Neuron (in vitro differentiated cells): ENCODE measurements around the gene OSBPL1A.
"Not testable (repeated sequence)": the region's sequence is repeated elsewhere in the genome, so short reads cannot be mapped to it uniquely, and the experiment has no call there.

Experiments used
- H2AFZ ChIP-seq: one replicate; pipeline ENCODE4 v1.6.1; 2013; ENCODE audit warnings: low read depth, mild to moderate bottlenecking, inconsistent platforms, low read length, moderate library complexity
- H3K27me3 ChIP-seq: one replicate; pipeline ENCODE4 v1.6.1; 2013; ENCODE audit warnings: low read length; ENCODE audit not compliant: insufficient read depth
- H3K36me3 ChIP-seq: one replicate; pipeline ENCODE4 v1.6.1; 2013; ENCODE audit warnings: low read length; ENCODE audit not compliant: insufficient read depth
- H3K4me1 ChIP-seq: one replicate; pipeline ENCODE4 v1.6.1; 2013; ENCODE audit warnings: low read length; ENCODE audit not compliant: insufficient read depth
- H3K4me3 ChIP-seq: 2 replicates; pipeline ENCODE4 v1.5.1; 2013; ENCODE audit warnings: mild to moderate bottlenecking, low read length, moderate library complexity
- H3K9me3 ChIP-seq: one replicate; pipeline ENCODE4 v1.6.1; 2013; ENCODE audit warnings: low read length

OSBPL1A gene

DNA sequence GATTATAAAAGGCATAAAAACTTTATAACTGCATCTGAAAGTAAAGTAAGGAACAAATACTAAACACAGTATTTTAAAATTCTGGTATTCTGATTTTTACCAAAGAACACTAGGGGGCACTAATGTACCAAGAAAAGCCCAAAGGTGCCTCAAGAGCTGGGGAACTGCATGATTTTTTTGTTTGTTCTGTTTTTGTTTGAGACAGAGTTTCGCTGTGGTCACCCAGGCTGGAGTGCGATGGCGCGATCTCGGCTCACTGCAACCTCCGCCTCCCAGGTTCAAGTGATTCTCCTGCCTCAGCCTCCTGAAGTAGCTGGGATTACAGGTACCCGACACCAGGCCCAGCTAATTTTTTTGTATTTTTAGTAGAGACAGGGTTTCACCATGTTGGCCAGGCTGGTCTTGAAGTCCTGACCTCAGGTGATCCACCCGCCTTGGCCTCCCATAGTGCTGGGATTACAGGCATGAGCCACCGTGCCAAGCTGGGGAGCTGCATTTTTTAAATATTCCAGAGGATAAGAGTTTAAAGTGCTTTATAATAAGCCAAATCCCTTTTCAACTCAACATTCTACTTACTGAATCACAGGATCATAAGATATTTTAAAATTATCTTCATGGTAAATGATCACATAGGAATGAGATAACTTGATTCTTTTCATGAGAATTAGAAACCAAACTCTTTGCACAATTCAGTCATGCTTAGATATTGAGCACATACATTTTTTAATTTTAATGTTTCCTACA is 37.7 kb downstream of the OSBPL1A start:
- not testable (repeated sequence) for H3K9me3 ChIP-seq, H3K4me3 ChIP-seq, H3K4me1 ChIP-seq, H2AFZ ChIP-seq, H3K27me3 ChIP-seq
- H3K36me3 ChIP-seq, result peaks cover 11% of the 10 kb centered on the region

- Histone ChIP-seq H3K9me3 (no peaks in the 10 kb centered on the region), H2AFZ (no peak overlapping the region), H3K4me3 (no peak overlapping the region), H3K4me1 (no peaks in the 10 kb centered on the region), H3K27me3 (no peaks in the 10 kb centered on the region), H3K36me3 (peaks cover 5% of the 10 kb centered on the region)
Measured at GRCh38 chr18:24354278-24354677, 43.3 kb downstream of the OSBPL1A start.

GRCh38 chr18:24346254-24346653 is 51.4 kb downstream of the OSBPL1A start:
- Histone ChIP-seq H3K4me1 (no peaks in the 10 kb centered on the region), H3K4me3 (no peak overlapping the region), H2AFZ (no peak overlapping the region), H3K9me3 (no peaks in the 10 kb centered on the region), H3K36me3 (peaks cover 4% of the 10 kb centered on the region), H3K27me3 (no peaks in the 10 kb centered on the region)

DNA sequence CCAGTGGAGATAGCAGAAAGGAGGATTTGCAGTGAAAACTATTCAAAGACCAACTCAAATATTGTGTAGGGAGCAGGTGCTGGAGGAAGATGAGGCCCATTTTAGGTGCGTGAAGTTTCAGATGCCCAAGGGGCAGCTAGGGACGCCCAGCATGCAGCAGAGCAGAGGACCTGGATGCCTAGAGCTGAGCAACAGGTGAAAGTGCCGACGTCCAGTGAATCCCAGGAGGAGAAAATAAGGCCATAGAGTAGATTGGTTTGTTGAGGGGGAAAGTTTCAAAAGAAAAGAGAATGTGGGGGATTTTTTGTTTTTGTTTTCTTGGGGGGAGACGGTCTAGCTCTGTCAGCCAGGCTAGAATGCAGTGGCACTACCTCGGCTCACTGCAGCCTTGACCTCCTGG is 53.1 kb downstream of the OSBPL1A start:
- no peak overlapping the region for H3K4me3 ChIP-seq
- H3K36me3 ChIP-seq, result peaks cover 4% of the 10 kb centered on the region
- no peaks in the 10 kb centered on the region for H3K27me3 ChIP-seq
- no peaks in the 10 kb centered on the region for H3K4me1 ChIP-seq
- H3K9me3 ChIP-seq, result no peaks in the 10 kb centered on the region
- no peak overlapping the region for H2AFZ ChIP-seq

- Histone ChIP-seq H3K4me3 (no peak overlapping the region), H3K36me3 (peaks cover 4% of the 10 kb centered on the region), H2AFZ (no peak overlapping the region), H3K27me3 (no peaks in the 10 kb centered on the region), H3K4me1 (no peaks in the 10 kb centered on the region), H3K9me3 (no peaks in the 10 kb centered on the region)
Measured at GRCh38 chr18:24342347-24342746, 55.3 kb downstream of the OSBPL1A start.

DNA sequence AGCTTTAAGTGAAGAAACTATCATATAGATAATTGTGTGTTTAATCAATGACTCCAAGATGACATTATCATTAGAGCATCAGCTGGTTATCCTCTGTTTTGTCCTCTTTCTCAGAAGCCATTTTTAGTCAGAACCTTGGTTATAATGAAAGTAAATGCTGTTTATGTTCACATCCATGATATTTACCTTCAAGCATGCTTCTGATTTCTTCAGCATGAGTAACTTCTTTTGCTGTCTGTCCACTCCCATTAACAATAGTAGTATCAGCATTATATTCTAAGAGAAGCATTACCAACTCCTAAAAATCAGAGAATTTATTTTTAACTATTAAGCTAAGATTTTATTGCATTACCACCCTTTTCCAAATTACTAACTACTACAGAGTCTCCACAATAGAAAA is 56.3 kb downstream of the OSBPL1A start:
- peaks cover 4% of the 10 kb centered on the region for H3K36me3 ChIP-seq
- H3K27me3 ChIP-seq, result no peaks in the 10 kb centered on the region
- no peaks in the 10 kb centered on the region for H3K9me3 ChIP-seq
- no peak overlapping the region for H2AFZ ChIP-seq
- H3K4me3 ChIP-seq, result no peak overlapping the region
- H3K4me1 ChIP-seq, result no peaks in the 10 kb centered on the region

GRCh38 chr18:24333084-24333483 is 64.5 kb downstream of the OSBPL1A start:
- Histone ChIP-seq H2AFZ (no peak overlapping the region), H3K27me3 (no peaks in the 10 kb centered on the region), H3K36me3 (peaks cover 28% of the 10 kb centered on the region), H3K9me3 (peaks cover 7% of the 10 kb centered on the region), H3K4me3 (no peak overlapping the region), H3K4me1 (no peaks in the 10 kb centered on the region)

DNA sequence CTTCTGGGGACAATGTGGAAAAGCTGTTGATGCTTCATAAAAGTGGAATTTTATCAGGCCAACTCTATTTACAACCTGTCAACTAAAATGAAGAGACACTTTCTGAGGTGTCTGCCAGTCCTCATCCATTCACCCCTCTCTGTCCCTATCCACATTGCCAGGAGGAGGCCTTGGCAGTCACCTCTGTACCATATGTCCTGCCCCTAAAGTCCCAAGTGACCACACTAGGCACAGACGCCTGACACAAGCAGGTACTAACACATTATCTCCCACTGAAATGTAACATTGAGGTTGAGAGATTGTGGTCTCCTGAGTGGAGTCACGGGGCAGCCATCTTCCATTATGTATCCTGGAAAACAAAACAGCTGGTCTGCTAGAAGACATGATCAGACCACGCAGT is 71.4 kb downstream of the OSBPL1A start:
- peaks cover 12% of the 10 kb centered on the region for H3K36me3 ChIP-seq
- no peak overlapping the region for H3K4me3 ChIP-seq
- H2AFZ ChIP-seq, result no peak overlapping the region
- no peaks in the 10 kb centered on the region for H3K4me1 ChIP-seq
- peaks cover 2% of the 10 kb centered on the region for H3K9me3 ChIP-seq
- H3K27me3 ChIP-seq, result no peaks in the 10 kb centered on the region

DNA sequence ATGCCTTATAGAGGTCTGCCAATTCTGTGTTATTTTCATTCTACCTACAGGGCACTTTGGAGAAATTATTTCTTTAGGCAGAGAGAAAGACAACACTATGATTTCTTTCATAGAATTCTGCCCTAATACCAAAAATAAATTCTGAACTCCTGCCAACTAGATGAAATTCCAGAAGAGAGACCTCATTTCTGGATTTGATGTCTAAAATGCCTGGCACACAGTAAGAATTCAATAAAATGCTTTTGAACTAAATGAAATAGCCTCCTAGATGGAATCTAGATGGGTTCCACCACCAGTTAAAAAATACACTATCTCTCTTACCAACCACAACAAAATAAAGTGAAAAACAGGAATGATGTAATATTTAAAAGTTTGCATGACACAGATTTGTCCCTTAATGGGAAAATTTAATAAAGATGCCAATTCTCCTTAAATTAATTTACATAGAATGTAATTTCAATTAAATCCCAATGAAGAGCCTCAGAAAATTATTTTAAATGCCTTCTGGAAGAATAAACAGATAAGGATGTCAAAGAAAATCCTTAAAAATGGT is 75.0 kb downstream of the OSBPL1A start:
- Histone ChIP-seq H3K4me3 (no peak overlapping the region), H3K36me3 (peaks cover 3% of the 10 kb centered on the region), H3K27me3 (no peaks in the 10 kb centered on the region), H3K4me1 (no peaks in the 10 kb centered on the region), H2AFZ (no peak overlapping the region), H3K9me3 (peaks cover 2% of the 10 kb centered on the region)

- peaks cover 13% of the 10 kb centered on the region for H3K36me3 ChIP-seq
- H3K4me3 ChIP-seq, result no peak overlapping the region
- H3K4me1 ChIP-seq, result no peaks in the 10 kb centered on the region
- H2AFZ ChIP-seq, result no peak overlapping the region
- no peaks in the 10 kb centered on the region for H3K9me3 ChIP-seq
- H3K27me3 ChIP-seq, result no peaks in the 10 kb centered on the region
Measured at GRCh38 chr18:24321071-24321470, 76.6 kb downstream of the OSBPL1A start.

DNA sequence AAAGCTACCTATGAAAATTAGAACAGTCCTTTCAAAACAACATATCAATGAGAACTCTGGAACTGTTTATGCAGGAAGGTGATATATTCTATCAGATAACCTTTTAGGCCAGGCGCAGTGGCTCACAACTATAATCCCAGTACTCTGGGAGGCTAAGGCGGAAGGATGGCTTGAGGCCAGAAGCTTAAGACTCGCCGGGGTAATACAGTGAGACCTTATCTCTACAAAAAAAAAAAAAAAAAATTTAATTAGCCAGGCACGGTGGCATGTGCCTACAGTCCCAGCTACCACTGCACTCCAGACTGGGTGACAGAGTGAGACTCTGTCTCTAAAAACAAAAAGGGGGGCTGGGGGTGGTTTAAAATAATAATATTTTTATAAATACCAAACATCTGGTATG is 77.9 kb downstream of the OSBPL1A start:
- Histone ChIP-seq H3K9me3 (no peaks in the 10 kb centered on the region), H2AFZ (no peak overlapping the region), H3K27me3 (no peaks in the 10 kb centered on the region), H3K4me3 (no peak overlapping the region), H3K4me1 (no peaks in the 10 kb centered on the region), H3K36me3 (peaks cover 17% of the 10 kb centered on the region)

DNA sequence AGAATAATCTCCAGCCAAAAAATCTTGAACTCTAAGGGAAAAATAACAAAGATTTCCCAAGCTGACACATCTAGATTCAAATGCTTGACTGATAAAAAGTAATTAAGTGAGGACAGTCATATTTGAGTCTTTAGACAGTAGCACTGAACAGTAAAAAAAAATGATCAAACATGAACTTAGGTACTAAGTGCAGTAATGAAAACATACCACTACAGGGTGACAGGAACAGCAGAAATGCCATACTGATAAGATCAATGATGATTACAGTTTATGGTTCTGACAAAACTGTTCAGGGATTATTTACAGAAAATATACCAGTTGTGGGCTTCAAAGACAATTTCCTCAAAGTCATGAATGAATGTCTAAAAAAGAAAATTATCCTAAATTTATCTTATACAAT is 80.3 kb downstream of the OSBPL1A start:
- H3K4me1 ChIP-seq, result no peaks in the 10 kb centered on the region
- H3K9me3 ChIP-seq, result no peaks in the 10 kb centered on the region
- no peak overlapping the region for H3K4me3 ChIP-seq
- peaks cover 29% of the 10 kb centered on the region for H3K36me3 ChIP-seq
- H3K27me3 ChIP-seq, result no peaks in the 10 kb centered on the region
- H2AFZ ChIP-seq, result no peak overlapping the region

DNA sequence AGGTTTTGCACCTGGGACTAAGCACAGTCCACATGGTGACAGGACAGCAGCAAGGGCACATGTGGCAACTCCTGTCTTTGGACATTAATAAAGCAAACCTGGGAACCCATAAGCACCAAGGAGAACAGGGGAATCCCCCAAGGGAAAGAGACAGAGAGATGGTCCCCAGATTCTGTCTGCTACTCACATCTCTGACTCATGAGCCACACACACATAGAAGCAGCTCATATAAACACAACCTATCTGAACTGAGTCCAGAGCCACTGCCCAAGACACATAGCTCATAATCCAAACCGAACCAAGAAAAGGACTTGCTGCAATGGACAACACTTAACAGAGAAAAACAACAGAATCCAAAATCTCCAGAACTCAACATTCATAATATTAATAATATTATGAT is 82.5 kb downstream of the OSBPL1A start:
- Histone ChIP-seq H2AFZ (no peak overlapping the region), H3K4me1 (no peaks in the 10 kb centered on the region), H3K9me3 (no peaks in the 10 kb centered on the region), H3K4me3 (no peak overlapping the region), H3K36me3 (peaks cover 44% of the 10 kb centered on the region), H3K27me3 (no peaks in the 10 kb centered on the region)

DNA sequence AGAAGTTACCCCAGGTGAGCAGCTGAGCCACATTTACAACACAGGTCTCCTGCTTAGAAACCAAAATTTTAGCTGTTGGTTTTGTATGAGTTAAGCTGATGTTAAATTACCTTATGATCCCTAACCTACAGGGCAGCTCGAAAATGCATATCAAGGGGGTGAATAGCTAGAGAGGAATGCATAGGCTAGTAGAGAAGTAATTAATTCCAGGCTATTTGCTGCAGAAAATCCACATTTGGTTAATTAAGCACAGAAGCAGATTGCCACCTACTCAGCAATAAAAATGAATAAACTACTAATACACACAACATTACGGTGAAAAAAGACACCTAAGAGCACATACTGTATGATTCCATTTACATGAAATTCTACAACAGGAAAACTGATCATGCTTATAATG is 91.4 kb downstream of the OSBPL1A start:
- Histone ChIP-seq H2AFZ (no peak overlapping the region), H3K4me1 (no peaks in the 10 kb centered on the region), H3K4me3 (no peak overlapping the region), H3K9me3 (peaks cover 5% of the 10 kb centered on the region), H3K27me3 (no peaks in the 10 kb centered on the region), H3K36me3 (peaks cover 58% of the 10 kb centered on the region)
